ENCODE results near the gene TMEM266.

TMEM266 gene

DNA sequence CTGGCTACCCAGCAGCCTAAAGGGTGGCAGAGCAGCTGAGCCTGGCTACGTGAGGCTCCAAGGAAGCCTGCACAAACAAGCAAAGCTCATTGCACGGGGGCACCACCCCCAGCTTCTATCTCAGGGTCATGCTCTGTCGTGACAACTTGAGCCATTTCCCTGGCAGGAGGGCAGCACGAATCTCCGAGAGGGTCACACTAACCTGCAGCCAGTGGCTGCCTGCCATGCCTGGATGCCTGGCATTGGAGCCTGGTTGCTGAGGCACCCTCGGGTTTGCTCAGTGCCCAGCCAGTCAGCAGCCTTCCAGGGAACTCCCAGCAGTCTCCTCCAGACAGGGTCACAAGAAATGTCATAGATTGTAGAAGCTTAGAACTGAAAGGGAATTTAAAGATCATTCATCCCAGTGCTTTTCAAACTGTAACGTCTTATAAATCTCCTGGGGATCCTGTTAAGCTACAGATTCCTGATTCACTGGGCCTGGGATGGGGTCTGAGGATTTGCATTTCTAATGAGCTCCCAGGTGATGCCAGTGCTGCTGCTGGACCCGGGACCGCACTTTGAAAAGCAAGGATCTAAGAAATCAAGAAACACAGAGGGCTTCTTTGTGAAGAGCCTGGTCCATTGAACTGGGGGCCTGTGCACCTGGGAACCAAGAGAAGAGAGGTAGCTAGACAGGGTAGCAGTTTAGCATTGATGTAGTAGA is 48.4 kb downstream of the TMEM266 start (continued):
- no peak for TF ChIP-seq ZNF776 (tag by site-specific recombination; IDR thresholded peaks at IDR 0.05; ENCODE audit: borderline replicate concordance)
- TF ChIP-seq MYNN (tag by site-specific recombination; IDR thresholded peaks at IDR 0.05; ENCODE audit: borderline replicate concordance) = no peak
- TF ChIP-seq SALL2 (tag by site-specific recombination; IDR thresholded peaks at IDR 0.05; ENCODE audit: borderline replicate concordance) = no peak
- TF ChIP-seq ZNF558 (tag by site-specific recombination; IDR thresholded peaks at IDR 0.05) = no peak

GRCh38 chr15:76109046-76109445 is 49.3 kb downstream of the TMEM266 start:
- ChIA-PET CTCF (interaction anchor here (1.8 kb wide), 1 partner anchor 30 kb away, joined by 6 read pairs; no protein-coding TSS in a partner anchor), POLR2A (interaction anchor here (0.5 kb wide), 1 partner anchor 12 kb away, joined by 5 read pairs; no protein-coding TSS in a partner anchor)
- no peaks in the 10 kb centered on the region for H3K4me1 ChIP-seq (ENCODE audit: control insufficient read depth, insufficient read depth, low read length)
- no peaks in the 10 kb centered on the region for H3K36me3 ChIP-seq (ENCODE audit: control insufficient read depth in 2 of 2, insufficient read depth in 1 of 2, low read length in 2 of 2)
- H3K4me3 ChIP-seq (ENCODE audit: low read depth, low read length) = no peak overlapping the region
- TF ChIP-seq CTCF (tag by site-specific recombination; IDR thresholded peaks at IDR 0.05) (no peak), ZNF777 (tag by site-specific recombination; IDR thresholded peaks at IDR 0.05; ENCODE audit: borderline replicate concordance) (no peak), ZBTB48 (tag by site-specific recombination; IDR thresholded peaks at IDR 0.05) (no peak), ZNF398 (tag by site-specific recombination; IDR thresholded peaks at IDR 0.05) (no peak), ZNF600 (tag by site-specific recombination; IDR thresholded peaks at IDR 0.05) (no peak), ZXDB (tag by site-specific recombination; IDR thresholded peaks at IDR 0.05) (no peak), ZNF433 (tag by site-specific recombination; IDR thresholded peaks at IDR 0.05; ENCODE audit: low read depth) (no peak), ZNF223 (tag by site-specific recombination; IDR thresholded peaks at IDR 0.05) (no peak), ZNF660 (tag by site-specific recombination; IDR thresholded peaks at IDR 0.05) (no peak), ZNF354C (tag by site-specific recombination; IDR thresholded peaks at IDR 0.05; ENCODE audit: borderline replicate concordance, low read depth) (no peak), GLI4 (tag by site-specific recombination; IDR thresholded peaks at IDR 0.05) (no peak), GLIS2 (tag by site-specific recombination; IDR thresholded peaks at IDR 0.05) (no peak), ZSCAN4 (tag by site-specific recombination; IDR thresholded peaks at IDR 0.05) (no peak), IKZF3 (tag by site-specific recombination; IDR thresholded peaks at IDR 0.05) (no peak)
- H3K27ac ChIP-seq (ENCODE audit: extremely low read depth, low read depth, low read length) = no peak overlapping the region
- H3K9me3 ChIP-seq (ENCODE audit: control insufficient read depth, insufficient read depth, low read depth, low read length) = no peaks in the 10 kb centered on the region; the same call in 1 of the 2 replicates

GRCh38 chr15:76114561-76114960 is 54.8 kb downstream of the TMEM266 start:
- TF ChIP-seq ZNF155 (tag by site-specific recombination; IDR thresholded peaks at IDR 0.05) (no peak), ZNF645 (tag by site-specific recombination; IDR thresholded peaks at IDR 0.05) (no peak), SALL2 (tag by site-specific recombination; IDR thresholded peaks at IDR 0.05; ENCODE audit: borderline replicate concordance) (no peak), ZNF626 (tag by site-specific recombination; IDR thresholded peaks at IDR 0.05) (no peak)
- POLR2A ChIA-PET = no interaction called here
- no peak overlapping the region for H3K4me3 ChIP-seq (ENCODE audit: low read depth, low read length)
- CTCF ChIA-PET = interaction anchor here (0.7 kb wide), 1 partner anchor 52 kb away, joined by 3 read pairs; no protein-coding TSS in a partner anchor
- H3K9me3 ChIP-seq (ENCODE audit: control insufficient read depth, insufficient read depth, low read depth, low read length) = no peaks in the 10 kb centered on the region; the same call in 1 of the 2 replicates
- no peaks in the 10 kb centered on the region for H3K4me1 ChIP-seq (ENCODE audit: control insufficient read depth, insufficient read depth, low read length)
- H3K27ac ChIP-seq (ENCODE audit: extremely low read depth, low read depth, low read length) = no peak overlapping the region
- H3K36me3 ChIP-seq (ENCODE audit: control insufficient read depth in 2 of 2, insufficient read depth in 1 of 2, low read length in 2 of 2) = no peaks in the 10 kb centered on the region
